ENCODE data around the gene STIM1.
"Not testable (repeated sequence)": the region's sequence is repeated elsewhere in the genome, so short reads cannot be mapped to it uniquely, and the experiment has no call there.

Gene STIM1

DNA sequence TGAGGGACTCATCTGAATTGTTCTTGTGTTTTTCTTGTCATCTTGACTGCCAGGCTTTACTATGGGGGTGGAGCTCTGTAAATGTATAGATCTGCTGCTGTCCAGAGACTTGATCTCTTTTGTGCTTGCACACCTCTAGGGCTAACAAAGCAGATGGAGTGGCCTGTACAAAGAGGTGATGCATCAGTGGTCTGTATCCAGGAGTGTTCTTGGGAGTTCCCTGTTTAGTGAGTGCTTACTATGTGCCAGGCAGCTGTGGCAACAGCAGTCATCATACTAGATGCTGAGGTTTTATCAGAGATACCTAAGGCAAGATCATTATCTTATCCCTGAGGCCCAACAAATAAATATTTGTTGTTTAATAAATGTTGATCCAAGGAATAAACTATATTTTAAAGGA, 33.4 kb downstream of the STIM1 start:
- DNase-seq: no peak

DNA sequence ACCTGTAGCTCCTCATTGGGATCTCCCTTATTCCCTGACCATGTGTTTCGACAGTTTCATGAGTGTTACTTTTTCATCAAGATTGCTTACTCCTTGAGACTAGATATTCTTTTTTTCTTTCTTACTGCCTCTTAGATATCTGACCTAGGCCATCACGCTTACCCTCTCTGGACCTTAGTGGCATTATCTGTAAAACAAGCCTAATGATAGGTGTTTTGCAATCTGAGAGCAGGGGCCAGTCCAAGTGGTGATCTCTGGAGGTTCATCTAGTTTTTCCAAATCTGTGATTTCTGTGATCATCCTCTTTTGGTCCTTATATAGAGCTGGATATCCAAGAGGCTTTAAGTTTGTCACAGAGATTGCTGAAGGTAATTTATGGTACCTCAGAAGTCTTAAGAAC, 34.5 kb downstream of the STIM1 start:
- no peak for DNase-seq

DNA sequence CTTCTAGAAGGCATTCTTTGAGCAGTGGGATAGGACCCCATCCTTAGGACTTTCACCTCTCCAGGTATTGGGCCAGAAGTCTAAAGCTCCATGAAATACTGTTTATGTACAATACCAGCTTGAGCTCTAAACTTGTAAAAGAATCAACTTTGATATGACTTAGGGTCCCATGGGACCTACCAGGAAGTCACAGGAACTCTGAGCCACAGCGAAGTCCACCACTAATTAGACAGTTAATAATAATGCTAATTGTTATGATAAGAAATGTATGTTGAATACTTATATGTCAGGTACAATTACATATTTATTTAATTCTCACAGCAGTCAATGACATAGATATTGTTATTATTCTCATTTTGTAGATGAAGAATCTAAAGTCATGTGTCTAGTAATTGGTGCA, 35.3 kb downstream of the STIM1 start:
- DNase-seq: no peak

DNA sequence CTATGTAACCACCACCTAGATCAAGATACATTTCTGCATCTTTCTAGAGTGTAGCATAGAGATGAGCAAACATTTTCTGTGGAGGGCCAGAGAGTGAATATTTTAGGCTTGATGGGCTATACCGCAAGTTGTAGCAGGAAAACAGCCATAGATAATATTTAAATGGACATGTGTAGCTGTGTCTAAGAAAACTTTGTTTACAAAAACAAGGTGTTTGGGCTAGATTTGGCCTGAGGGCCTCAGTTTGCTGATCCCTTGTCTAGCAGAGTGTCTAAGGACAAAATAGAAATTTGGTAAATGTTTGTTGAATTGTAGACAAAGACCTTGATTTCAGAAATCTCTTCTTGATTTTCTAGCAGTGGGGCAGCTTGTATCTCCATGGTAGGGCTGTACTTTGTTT, 36.3 kb downstream of the STIM1 start:
- no peak for DNase-seq

DNA sequence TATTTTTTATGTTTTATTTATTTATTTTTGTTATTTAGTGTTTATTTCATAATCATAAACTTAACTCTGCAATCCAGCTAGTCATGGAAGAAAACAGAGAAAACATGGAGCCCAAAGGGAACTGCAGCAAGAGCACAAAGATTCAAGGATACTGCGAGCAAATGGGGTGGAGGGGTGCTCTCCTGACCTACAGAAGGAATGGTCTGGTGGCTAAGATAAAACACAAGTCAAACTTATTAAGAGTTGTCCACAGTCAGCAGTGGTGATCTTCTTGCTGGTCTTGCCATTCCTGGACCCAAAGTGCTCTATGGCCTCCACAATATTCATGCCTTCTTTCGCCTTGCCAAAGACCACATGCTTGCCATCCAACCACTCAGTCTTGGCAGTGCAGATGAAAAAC, 36.7 kb downstream of the STIM1 start:
- no peak for DNase-seq

DNA sequence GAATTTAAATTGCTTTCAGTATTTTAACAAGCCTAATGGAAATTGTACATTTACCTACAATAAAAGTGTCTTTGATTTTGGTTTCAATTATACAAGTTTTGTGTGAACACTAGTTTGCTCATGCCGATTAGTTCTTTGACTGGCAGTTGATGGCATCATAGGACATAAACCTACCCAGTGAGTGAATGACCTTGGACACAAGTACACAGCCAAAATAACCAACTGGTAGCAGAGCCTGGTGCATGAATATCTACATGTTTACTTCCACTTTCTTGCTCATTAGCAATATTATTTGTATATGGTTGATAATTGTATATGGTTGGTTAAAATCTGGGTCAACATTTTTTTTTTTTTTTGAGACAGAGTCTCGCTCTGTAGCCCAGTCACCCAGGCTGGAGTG, 37.8 kb downstream of the STIM1 start:
- no peak for DNase-seq

DNA sequence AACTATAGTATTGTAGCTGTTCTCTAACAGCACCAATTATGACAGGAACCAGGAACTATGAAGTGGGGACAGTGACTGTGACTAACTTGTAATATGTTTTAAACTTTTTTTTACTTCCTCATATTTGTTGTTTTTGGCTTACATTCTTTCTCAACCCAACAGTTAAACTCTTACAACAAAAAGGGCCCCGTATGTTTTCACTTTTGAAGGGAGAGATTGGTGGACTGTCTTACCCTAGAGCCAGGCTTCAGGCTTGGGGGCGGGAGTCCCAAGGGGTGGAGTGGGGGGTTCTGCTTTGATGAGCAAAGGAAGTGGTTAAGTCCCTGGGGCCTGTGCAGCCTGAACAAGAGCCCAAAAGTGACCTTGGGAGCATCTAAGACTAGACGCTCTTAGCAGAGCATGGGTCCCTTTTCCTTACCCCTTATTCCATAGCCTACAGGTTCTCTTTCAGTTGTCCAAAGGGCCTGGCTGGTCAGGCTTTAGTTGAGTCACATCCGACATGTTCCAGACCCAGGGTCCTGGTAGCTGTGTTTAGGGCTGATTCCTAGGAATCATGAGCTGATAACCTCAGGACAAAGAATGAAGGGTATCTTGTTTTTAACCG, 38.8 kb downstream of the STIM1 start:
- DNase-seq: no peak

DNA sequence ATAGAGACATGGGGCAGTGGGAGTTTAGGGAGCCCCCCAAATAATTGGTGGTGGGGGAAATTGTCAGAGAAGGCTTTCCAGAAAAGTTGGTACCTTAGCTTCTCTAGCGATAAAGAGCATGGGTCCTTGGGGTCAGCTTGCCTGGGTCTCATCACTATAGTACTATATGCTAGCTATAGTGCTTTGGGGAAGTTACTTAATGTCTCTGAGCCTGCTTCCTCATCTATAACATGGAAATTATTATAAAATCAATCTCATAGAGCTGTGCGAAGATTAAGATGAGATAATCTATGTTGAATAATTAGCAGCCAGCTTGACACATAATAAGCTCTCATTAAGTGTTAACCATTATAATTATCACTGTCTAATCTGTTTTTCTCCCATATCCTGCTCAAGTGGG, 41.2 kb downstream of the STIM1 start:
- DNase-seq: no peak

DNA sequence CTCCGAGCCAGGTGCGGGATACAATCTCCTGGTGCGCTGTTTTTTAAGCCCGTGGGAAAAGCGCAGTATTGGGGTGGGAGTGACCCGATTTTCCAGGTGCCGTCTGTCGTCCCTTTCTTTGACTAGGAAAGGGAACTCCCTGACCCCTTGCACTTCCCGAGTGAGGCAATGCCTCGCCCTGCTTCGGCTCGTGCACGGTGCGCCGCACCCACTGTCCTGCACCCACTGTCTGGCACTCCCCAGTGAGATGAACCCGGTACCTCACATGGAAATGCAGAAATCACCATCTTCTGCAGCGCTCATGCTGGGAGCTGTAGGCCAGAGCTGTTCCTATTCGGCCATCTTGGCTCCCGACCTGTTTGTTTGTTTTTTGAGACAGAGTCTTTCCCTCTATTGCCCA, 44.8 kb downstream of the STIM1 start:
- DNase-seq: not testable (repeated sequence)

DNA sequence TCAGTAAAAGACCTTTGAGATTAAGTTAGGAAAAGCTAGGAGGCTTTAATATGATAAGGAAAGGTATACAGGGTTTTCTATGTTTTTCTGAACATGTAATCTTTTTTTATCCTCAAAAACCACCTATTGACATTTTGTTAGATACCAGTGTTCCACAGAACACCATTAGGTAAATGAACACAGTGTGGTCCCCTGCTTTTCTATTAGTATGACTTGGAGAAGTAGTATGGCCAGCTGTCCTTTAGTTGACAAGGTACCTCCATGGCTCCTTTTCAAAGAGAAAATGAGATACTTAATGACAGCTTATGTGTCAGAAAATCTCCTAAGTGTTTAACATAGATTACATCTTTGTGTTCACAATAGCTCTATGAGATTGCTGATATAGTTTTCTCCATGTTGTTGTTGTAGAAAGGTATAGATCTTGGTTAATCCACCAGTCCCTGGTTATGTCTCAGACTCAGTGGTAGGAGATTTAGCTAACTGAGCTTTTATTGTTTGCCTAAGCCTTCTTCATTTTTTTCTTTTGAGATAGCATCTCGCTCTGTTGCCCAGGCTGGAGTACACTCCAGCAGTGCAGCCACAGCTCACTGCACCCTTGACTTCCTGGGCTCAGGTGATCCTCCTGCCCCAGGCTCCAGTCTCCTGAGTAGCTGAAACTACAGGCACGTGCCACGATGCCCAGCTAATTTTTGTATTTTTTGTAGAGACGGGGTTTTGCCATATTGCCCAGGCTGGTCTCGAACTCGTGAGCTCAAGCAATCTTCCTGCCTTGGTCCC, 46.0 kb downstream of the STIM1 start:
- no peak for DNase-seq

DNA sequence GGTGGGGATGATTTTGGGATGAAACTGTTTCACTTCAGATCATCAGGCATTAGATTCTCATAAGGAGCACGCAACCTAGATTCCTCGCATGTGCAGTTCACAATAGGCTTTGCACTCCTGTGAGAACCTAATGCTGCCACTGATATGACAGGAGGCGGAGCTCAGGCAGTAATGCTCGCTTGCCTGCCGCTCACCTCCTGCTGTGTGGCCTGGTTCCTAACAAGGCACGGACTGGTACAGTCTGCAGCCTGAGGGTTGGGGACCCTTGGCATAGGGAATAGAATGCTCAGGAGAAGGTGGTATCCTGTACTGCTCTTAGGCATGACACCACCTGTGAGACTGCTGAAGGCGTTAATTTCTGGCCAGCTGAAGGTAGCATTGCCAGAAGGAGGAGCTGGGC, 47.0 kb downstream of the STIM1 start:
- no peak for DNase-seq

DNA sequence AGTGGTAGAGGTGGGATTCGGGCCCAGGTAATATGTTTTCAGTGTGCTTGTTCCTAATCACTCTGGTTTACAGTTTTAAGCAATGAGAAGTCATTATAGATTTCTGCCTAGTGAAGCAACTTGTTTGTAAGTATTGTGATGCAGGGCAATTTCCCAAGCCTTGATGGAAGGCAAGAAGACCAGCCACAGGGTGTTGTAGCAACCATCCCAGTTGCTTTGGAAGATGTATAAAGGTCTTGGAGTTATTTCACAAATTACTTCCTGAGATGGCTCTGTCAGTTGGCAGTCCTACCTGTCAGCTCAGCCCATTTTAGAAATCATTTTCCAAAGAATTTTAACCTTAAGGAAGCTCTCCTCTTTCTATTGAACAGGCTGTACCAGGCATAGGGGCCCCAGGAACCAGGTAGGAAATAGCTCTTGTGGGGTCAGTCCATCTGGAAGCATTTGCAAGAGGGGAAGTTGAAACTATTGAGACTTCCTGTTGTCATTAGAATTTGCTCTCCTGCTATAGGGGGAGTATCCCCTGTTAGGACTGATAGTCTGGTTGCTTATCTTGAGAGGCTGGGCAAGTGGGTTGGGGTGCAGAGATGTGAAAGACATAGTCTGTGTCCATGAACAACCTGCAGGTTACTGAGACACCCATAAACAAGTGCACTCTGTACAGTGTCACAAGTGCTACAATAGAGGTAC, 47.9 kb downstream of the STIM1 start:
- DNase-seq: no peak

DNA sequence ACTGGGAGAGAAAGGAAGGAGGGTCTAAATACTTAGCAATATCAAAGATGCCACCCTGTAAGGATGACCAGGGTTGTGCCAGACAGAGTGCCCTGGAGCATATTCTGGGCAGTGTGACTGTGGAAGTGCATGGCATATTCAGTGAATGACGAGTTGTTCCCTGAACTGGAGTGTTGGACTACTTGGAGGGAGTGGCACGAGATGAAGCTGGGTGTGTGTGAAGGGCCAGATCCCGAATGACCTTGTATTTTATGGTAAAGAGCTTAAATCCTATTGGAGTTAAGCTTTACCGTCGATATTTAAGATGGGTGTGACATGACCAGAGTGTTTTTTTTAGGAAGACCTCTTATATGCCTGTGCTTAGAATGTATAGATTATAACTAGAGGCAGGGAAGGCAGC, 48.8 kb downstream of the STIM1 start:
- DNase-seq: no peak

DNA sequence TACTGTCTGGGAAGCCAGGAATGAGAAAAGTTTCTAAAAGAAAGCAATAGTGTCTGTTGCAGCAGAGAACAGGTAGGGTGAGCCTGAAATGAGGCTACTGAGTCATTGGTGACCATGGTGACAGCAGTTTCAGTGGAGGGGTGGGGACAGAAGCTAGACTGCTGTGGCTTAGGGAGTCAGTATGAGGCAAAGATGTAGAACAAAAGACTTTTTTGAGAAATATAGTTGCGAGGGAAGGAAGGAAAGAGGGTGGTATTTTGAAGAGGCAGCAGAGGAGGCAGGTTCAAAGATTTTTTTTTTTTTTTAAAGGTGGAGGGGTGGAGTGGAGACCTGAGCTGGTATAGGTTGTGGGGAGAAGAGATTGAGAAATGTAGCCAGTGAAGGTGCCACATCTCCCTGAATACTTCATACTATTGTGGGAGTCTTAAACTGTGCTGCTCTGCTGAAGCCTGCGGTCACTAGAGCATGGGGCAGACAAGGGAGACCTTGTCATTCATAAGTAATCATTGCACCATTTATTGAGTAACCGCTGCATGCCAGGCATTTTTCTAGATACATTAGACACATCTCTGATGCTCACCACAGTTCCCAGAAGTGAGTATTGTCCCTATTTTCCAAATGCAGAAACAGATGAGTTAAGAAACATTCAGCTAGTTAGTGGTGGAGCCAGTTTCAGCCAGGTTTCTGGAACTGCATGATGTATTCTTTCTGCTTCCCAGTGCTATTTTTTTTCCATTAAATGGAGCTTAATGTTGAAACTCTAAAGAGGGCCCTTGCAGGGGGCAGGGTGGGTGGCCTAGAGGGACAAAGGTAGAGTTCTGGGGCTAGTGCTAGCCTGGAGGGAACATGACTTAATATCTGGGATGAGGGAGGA, 49.9 kb downstream of the STIM1 start:
- no peak for DNase-seq

DNA sequence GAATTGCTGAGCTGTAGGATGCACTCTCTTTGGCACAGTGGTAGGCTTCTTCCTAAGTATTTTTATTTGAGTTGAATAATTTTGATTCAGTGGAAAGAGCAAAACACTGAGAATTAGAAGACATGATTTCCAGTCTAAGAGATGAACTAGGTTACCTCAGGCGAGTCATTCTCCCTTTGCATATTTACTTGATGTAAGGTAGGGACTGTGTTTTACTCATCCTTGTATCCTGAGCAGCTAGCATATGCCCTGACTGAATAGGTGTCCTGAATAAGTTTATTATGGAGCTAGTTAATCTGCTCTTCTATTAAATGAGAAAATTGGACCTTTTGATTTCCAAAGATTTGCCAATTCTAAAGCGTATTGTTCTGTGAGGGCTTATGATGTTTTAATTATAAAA, 50.7 kb downstream of the STIM1 start:
- DNase-seq: no peak

DNA sequence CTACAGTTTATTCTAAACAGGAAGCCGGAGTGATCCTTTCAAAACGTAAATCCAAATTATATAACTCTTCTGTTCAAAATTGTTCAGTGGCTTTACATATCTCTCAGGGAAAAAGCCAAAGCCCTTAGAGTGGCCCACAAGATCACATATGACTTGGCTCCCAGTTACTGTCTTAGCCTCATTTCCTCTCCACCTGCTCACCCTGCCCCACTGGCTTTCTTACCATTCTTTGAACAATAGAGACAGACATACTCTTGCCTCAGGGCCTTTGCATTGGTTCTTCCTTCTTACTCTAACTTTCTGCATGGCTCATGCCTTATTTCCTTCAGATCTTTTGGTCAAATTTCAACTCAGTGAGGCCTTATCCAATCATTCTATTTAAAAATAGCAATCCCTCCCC, 52.1 kb downstream of the STIM1 start:
- no peak for DNase-seq

DNA sequence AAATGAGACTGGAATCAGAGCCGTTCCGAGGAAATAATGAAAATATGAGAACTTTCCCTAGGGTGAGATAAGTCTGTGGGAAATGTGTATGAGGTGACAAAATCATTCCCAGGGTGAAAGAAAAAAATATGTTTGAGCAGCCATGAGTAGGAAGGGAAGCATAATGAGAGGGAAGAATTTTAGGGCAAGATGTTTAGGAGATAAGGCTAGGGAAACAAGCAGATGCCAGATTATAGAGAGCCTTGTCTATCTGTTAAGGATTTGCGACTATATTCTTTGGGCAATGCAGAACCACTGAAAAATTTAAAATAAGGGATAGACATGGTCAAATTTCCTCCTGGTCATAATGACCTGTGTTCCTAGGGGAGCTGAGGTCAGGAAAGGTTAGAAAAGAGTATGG, 54.4 kb downstream of the STIM1 start:
- DNase-seq: no peak

DNA sequence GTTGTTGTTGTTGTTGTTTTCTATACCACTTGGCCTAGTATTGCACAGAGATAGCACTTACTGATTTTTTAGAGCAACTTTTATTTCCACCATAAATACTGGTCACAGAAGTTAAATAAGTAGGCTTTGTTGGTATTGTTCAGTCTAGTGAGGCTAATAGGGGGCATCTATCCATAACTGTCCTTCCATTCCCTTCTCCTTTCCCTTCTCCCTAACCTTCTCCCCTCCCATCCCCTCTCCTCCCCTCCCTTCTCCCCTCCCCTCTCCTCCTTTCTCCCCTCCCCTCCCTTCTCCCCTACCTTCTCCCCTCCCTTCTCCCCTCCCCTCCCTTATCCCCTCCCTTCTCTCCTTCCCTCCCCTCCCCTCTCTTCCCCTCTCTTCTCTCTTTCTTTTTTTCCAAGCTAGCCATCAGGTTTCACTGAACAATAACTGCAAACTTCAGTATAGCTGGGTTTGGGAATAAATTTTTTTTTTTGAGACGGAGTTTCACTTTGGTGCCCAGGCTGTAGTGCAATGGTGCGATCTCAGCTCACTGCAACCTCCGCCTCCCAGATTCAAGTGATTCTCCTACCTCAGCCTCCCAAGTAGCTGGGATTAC, 56.5 kb downstream of the STIM1 start:
- no peak for DNase-seq

DNA sequence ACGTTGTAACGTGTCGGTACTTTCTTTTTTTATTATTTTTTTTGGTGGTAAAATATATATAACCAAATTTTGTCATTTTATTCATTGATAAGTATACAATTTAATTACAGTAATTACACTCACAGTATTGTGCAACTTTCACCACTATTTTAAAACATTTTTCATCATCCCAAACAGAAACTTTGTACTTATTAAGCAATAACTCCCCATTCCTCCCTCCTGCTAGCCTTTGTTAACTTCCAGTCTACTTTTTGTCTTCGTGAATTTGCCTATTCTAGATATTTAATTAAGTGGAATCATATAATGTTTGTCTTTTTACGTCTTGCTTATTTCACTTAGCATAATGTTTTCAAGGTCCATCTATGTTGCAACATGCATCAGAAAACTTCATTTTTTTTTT, 58.5 kb downstream of the STIM1 start:
- DNase-seq: no peak

DNA sequence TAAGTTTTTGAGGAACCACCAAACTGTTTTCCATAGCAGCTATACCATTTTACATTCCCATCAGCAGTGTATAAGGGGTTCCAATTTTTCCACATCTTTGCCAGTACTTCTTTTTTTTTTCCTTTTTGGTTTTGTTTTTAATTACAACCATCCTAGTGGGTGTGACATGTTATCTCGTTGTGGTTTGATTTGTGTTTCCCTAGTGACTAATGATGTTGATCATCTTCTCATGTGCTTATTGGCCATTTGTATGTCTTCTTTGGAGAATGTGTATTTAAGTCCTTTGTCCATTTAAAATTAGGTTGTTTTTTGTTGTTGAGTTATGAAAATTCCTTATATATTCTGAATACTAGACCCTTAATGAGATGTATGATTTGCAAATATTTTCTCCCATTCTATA, 59.3 kb downstream of the STIM1 start:
- no peak for DNase-seq

DNA sequence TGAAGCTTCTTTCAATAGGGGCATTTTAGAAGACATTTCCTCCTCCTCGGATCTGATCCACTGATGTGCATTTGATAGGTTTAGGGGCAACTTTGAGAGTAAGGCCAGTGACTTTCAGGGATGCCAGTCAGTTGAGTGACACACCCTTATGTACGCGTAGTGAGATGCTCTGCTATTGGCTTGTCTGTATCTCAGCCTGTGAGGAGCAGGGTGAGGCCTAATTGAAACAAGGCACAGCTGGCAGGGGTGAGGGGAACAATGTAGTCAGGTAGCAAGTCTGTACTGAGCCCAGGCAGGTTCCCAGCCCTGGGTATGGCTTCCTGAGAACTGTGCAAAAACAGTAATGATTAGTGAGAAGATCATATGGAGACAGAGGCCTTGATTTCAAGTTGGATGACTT, 61.5 kb downstream of the STIM1 start:
- no peak for DNase-seq

DNA sequence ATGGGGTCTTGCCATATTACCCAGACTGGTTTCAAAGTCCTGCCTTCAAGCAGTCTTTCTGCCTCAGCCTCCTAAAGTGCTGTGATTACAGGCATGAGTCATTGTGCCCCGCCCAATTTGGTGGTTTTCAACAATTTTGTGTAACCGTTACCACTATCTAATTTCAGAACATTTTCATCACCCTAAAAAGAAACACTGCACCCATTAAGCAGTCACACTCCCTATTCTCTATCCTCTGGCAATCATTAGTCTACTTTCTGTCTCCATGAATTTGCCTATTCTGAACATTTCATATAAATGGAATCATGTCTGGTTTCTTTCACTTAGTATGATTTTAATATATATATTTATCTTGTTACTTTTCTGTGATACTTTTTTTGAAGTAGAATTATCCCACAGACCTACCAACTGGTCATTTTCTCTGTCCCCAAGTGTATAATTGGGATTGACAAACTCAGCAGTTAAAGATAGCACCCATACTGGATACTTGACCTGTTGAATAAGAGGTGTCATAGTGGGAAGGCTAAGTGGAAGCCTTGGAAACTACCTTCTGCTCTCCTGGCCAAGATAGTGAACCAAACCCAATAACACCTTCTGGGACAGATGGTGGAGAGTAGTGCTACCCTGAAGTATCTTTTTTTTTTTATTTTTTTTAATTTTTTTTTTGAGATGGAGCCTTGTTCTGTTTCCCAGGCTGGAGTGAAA, 64.8 kb downstream of the STIM1 start:
- no peak for DNase-seq

Measured in RPMI8226 (cell line).